NCI-H187 treated with DMSO at 0.1 percent for 48 hours (cell line): ENCODE results near the gene CSNK1D.
"Not testable (repeated sequence)": the region's sequence is repeated elsewhere in the genome, so short reads cannot be mapped to it uniquely, and the experiment has no call there.

Source experiments
- DNase-seq: peaks from one replicate; lab custom pipeline; 2025; lab: John Stamatoyannopoulos, UW

Gene CSNK1D

DNA sequence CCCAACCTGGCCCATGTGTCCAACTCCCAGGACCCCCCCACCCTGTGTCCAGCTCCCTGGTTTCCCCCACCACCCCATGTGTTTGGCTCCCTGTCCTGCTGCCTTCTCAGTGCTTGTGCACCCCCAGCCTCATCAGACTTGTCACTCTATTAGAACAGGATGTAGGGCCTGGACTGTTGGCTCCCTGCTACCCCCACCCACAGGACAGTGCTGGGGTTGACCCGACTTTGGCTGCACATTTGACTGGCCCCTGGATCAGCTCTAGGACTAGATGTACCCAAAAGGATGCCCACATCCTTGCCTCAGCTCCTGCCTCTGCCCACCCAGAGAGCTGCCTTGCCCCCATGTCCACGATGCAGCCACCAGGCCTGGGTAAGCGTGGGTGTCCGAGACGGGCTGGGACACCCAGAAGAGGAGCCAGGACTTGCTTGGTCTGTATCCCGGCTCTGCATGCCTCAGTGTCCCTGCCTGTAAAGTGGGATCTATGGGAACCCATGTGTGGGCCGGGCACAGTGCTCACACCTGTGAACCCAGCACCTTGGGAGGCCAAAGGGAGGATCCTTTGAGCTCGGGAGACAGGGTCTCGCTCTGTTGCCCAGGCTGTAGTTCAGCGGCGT, 59.4 kb downstream of the CSNK1D start:
- DNase-seq: no peak

DNA sequence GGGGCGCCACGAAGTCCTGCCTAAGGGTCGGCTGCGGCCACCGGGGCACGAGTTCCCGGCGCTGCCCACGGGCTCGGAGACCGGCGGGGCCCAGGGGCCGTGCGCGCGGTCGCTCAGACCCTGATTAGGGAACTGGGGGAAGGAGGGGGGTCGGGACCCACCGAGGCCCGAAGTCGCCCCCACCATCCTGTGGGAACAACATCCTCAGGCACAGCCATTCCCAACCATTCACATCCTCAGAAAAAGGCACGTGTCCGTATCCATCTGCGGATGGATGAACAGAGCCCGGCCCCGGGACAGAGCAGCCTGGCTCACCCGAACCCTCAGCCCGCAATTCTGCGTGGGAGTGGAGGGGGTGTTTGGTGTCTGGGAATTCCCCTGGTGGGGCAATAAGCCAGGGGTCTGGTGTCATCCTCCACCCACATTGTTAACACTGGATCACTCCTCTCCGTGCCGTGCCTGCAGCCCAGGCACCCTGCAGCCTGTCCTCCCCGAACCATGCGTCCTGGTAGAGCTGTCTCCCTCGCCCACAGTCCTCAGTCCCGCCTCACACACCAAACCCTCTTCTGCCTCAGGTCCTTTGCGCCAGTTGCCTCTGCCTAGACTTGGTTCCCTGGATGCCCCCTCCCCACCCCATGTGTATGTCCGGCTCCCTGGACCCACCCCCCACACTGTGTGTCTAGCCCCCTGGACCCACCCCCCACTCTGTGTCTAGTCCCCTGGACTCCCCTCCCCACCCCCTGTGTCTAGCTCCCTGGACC, 60.1 kb downstream of the CSNK1D start:
- DNase-seq: no peak

DNA sequence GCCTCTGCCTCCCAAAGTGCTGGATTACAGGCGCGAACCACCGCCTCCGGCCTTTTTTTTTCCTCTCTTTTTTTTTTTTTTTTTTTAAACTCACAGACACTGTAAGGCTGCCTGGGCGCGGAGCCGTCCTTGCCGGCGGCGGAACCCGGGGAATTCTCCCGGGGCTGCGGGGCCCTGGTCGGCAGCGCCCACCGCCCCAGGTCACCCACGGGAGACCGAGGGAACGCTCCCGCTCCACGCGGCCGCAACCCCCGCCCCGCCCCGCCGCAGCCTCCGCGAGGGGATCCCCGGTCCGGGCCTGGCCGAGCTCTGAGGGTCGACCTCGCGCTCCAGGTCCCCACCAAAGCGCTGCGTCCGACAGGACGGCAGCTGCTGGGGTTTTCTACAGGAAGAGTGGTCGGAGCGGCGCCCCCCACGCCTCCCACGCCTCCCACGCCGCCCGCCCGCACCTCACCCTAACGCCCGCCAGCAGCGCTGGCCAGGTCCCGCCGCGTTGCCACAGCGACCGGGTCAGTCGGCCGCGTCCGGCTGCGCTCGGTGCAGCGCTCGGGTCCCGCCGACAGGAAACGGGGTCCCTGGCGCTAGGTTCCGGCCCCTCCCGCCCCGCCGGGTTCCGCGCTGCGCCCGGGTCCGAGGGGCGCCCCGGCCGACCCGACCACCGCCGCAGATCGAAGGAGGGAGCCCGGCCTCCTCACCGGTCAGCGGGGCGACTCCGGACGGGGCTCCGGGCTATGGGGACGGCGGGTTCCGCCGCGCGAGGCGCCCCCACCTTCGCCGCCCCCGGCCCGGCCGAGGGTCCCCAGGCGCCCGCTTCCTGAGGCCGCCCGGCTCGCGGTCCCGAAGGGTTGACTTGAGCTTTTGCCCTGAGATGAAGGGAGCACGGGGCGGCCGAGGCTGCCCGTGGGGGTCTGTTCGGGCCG, 60.9 kb downstream of the CSNK1D start, which contains the start of gene CCDC57:
Gene CCDC57, minus strand, starts transcription at position 512 of the 920 bp plus-strand sequence. CDS start 10,898 bp downstream, outside the sequence.
- DNase-seq: no peak

DNA sequence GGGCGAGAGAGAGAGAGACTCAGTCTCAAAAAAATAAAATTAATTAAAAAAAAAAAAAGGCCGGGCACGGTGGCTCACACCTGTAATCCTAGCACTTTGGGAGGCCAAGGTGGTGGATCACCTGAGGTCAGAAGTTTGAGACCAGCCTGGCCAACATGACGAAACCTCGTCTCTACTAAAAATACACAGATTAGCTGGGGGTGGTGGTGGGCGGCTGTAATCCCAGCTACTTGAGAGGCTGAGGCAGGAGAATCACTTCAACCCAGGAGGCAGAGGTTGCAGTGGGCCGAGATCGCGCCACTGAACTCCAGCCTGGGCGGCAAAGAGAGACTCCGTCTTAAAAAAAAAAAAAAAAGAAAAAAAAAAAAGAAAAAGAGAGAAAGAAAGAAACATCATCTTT, 62.8 kb downstream of the CSNK1D start:
- DNase-seq: not testable (repeated sequence)

DNA sequence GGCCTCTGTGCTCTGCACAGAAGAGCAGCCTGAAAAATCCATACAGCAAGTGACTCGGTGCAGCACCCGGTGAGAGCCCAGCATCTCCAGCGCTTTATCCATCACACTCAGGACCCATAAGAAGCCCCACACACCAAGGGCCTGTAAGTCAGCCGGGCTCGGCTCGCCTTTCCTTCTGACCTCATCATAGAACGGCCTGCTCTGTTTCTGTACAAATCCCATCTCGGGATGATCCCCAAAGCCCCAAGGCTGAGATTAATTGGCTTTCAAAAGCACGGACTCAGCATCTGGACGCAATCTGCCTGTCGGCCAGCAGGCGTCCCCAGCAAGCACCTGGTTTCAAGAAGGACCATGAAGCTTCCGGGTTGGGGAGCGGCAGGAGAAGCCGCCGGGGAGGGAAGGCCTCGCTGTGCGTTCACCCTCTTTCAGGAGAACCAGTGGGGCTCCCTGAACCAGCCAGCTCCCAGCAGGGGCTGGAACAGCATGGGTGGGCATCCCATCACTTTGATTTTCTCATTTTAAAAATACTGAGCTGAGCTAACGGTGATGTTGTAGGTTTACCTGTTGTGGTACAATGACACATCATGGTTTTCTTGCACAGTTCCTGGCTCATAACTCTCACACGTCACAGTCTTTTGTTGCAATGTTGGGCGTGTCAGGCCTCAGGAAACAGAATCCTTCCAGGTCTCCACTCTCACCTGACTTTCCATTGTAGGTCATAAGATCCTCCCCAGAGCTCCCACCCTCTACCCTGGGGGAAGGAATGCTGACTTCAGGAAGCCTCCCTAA, 67.6 kb downstream of the CSNK1D start:
- DNase-seq: peak; percentile 31

DNA sequence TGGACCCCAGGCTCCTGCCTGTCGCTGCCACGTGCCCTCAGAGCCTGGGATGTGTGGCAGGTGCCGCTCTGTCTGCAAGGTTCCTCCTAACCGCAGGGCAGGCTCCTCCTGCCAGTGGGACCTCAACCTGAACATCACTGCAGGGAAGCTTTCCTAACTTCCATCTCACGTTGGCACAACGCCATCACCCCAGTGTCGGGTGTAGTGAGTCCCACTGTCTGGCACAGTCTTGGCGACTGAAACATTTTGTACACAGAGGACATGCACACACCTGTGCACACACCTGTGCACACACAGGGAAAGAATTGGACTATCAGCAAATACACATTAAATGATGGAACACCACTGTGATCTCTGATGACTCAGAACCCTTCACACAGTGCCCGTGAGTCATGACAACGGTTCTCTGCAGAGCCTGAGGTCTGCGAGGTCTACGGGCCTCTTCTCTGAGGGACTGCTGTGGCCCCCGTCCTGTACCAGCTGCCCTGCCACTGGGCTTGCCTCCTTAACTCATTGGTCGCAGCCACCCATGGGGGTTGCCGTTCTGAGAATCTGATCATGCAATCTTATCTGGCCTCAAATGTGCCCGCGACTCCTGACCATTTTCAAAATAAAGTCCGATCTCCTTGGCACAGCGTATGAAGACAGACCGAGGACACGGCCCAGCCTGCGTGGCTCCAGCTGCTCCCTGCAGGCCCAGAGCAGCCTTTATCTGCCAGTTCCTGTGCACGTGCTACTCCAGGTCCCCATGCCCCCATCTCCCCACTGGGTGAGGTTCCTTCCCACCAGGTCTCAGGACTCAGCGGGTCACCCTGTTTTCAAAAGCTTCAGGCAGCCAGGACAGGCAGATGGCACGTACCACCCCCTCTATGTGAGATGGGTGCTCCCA, 68.4 kb downstream of the CSNK1D start:
- no peak for DNase-seq

DNA sequence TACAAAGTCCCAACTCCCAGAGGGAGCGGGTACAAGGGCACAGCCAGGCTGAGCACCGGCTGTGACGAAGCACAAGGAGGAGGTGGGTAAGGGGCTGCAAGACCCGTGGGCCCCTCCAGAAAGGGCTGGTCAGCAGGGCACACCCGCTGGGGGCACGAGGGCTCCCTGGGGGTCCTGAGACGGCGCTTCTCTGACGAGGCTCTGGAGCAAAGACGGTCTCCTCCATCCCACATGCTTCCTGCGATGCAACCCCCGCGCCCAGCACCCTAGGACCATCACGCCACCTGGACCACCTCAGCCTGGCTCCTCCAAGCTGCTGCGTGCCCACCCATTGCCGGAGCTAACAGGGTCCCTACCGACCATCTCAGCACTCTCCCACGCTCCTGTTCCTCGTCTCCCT, 69.6 kb downstream of the CSNK1D start:
- DNase-seq: no peak

DNA sequence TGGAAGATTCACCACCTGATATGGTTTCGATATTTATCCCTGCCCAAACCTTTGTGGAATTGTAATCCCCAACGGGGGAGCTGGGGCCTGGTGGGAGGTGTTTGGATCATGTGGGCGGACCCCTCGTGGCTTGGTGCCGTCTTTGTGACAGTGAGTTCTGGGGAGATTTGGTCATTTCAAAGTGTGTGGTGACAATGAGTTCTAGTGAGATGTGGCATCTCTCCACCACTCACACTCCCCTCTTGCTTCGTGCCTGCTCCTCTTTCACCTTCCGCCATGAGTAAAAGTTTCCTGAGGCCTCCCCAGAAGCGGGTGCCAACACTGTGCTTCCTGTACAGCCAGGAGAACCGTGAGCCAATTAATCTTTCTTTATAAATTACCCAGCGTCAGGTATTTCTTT, 70.5 kb downstream of the CSNK1D start:
- DNase-seq: no peak

DNA sequence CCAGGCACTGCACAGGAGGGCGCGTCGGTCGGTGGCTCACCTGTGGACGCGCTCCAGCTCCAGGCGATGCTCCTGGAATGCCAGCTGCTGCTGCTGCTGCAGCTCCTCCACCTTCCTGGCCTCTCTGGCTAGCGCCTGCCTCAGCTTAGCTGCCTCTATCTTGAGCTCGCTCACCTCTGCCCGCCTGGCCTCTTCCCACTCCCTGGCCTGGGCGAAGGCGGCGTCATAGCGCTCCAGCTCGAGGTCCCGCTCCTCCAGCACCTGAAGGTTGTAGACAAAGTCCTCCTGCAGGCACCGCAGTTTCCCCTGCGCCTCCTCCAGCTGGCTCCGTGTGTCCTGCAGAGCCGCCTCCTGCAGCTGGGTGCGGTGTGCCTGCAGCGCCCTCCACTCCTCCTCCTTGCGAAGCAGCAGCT, 72.0 kb downstream of the CSNK1D start:
- no peak for DNase-seq

DNA sequence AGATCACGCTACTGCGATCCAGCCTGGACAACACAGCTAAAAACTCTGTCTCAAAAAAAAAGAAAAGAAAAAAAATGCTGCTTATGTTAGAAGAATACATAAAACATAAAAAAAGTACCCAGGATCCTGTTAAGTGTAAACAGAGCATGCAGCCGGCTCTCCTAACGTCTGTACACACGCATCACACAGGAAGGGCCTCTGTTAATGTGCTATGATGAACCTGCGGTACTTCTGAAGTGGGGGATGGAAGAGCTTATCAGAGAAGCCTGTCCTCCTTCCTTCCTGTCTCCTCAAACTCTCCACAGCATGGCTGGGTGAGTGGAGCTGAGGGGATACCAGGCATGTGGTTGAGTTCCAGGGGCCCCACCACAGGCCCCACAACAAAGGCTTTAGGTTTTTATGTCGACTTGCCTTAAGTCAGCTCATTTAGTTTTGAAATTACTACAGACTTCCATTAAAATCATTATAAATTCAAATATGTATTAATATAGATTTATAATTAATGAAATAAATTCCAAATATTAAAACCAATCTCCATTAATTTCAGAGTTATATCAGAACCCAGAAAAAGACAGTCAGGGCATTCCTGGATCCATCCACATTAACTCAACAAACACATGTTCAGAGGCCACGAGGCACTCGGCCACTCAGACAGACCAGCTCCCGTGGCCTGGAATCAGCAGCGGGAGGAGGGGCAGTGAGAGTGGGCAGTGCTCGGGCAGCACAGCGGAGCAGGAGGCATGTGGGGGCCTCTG, 72.6 kb downstream of the CSNK1D start:
- no peak for DNase-seq

DNA sequence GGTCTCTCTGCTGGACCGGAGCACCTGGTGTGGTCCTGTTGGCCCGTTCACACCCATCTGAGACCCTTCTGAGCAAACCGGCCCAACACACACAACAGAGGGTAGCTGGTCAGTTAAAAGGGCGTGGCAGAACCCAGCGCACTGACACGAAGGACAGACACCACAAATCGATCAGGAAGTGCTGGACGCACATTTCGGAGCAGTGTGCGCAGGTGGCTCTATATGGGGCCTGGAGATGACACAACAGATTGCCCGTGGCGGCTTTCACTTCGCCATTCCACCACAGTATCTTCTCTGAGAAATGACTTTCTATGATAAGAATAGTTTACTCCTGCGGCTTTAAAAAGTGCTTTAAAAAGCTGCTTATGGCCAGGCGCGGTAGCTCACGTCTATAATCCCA, 73.4 kb downstream of the CSNK1D start:
- no peak for DNase-seq

DNA sequence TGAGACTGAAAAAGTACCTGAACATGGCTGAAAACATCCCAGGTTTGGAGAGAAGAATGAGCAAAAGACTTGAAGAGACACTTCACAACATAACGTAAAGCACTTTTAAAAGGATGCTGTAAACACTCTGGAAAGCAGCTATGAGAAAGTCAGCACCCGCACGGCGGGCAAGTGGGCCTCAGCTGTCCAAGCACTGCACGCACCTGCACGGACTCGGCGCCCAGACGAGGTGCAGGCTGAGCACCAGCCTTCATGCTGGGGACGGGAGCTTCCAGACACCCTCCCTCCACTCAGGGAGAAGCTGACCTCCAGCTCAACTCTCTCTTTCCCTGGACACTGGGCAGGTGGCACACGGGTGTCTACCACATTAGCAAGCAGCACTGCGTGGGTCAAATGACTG, 74.0 kb downstream of the CSNK1D start:
- no peak for DNase-seq

DNA sequence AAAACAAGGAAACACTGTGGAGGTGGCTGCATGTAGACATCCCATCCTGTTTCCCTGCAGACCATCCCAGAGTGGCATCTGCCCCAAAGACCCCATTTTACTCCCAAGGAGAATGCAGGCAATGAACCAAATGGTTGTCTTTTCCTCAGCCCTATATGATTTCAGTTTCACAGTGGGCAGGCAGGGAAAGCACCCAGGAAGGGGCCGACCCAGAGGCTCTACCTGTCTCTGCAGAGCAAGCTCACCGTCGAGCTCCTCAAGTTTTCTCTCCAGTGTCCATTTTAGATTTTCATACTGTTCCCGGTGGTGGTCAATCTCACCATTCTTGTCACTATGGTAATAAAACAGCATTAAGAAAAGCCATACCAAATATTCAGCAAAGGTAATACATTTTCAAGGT, 75.4 kb downstream of the CSNK1D start:
- DNase-seq: no peak

DNA sequence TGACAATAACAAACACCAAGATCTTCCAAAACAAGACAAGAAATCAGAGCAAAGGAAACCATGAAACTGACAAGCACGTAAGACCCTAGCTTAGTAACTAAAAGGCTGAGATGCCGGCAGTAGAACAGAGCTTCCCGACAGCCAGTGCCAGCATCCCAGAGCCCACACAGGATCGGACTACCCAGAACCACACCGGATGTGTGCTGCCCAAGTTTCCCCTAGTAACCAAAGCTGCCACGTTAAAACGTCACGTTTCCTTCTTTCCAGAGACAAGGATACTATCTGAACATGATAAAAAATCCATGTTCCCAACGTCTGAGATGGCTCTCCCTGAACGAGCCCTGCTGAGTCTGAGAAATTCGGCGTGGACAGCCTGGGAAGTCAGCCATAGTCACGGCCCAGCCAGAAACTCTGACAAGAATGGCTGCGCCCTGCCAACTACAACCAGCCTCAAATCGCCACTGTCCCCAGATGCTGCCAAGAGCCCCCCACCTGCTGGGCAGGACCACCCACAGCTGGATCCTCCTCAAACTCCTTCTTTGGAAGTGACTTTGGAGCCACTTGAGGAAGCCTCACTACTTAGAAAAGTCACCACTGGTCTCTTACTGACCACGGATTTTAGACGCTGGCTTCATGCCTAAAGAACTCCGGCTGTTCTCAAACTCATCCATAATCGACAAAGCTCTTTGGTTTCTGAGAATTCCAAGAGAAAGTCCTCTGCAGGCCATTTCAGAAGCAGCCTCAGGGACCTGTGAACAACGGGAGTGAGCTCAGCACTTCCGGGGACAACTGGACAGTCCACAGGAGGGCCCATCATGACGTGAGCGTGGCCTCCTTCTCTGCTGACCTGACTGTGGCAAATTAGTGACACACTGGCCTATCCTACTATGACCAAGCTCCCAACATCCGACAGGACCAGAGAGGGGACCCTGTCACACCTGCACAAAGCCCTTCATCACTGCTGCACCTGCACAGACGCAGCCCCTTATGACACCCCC, 77.5 kb downstream of the CSNK1D start:
- no peak for DNase-seq

DNA sequence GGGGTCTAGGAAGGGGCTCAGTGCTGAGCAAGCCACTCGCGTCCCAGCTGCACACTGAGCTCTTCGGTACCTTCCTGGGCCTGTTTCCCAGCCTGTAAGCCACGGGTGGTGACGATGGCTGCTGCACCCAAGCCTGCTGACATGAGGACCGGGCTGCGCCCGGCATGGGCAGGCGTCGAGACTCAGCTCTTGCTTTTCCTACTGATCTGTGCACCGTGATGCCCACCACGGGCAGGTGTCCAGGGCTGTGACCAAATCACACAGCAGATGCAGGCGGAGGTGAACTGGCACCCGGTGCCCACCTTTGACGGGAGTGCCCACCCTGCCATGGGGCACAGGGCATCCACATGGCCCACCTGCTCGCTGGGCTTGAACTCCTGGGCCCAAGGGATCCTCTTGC, 78.7 kb downstream of the CSNK1D start:
- no peak for DNase-seq

DNA sequence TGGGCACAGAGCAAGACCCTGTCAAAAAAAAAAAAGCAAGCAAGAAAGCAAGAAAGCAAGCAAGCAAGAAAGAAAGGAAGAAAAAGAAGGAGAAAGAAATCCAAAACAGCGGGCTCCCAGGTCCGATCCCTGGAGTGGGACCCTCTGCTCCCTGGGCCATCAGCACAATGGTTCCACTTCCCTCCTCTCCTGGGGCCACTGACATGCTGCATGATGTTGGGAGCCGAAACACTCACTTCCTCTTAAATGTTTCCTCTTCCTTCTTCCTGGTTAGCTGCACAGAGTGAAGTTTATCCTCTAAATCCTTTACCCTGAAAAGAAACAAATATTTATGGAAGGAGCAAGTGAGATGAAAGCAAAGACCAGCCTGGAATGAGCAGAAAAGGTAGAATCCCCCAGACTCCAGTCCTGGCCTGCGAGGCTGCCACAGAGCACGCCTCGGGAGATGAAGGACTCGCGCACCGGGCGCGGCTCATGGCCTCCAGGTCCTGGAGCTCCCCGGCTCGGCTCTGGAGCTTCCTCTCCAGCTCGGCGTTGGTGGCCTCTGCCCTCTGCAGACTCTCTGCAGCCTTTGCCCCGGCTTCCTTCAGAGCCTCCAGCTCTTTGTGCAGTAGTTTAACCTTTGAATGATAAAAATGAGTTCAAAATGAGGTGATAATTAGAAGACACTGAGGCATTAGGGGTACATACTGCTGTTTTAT, 79.8 kb downstream of the CSNK1D start:
- DNase-seq: no peak

DNA sequence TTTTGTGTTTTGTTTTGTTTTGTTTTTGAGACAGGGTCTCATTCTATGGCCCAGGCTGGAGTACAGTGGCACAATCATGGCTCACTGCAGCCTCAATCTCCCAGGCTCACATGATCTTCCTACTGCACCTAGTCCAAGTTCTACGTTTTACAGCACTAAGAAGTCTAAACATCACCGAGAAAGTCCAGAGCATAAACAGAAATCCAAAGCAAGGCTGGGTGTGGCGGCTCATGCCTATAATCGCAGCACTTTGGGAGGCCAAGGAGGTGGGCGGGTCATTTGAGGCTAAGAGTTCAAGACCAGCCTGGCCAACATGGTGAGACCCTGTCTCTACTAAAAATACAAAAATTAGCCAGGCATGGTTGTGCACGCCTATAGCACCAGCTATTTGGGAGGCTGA, 80.5 kb downstream of the CSNK1D start:
- not testable (repeated sequence) for DNase-seq
